WTC11 (cell line): ENCODE measurements around the gene B4GALT4. TPM values are rescaled to one million over a fixed set of nuclear protein-coding genes. Genes with fewer than 3 reads are reported as not detected.

Source experiments
- ATAC-seq: fragments of 200-7000 bp; cut with Tn5 transposase; 2 replicates; pipeline ENCODE4 v1.10.0; 2021; ENCODE audit warnings: mild to moderate bottlenecking, moderate library complexity
- CTCF ChIA-PET: fragments of 300-600 bp; sonication (Branson Sonifier 250); formaldehyde crosslinking; loops from one replicate; lab custom pipeline; 2021; ENCODE audit warnings: antibody characterized with exemption; lab: Charles Lee
- POLR2A ChIA-PET: fragments of 350-600 bp; sonication (Branson Sonifier 250); formaldehyde crosslinking; loops from one replicate; lab custom pipeline; 2021; ENCODE audit warnings: antibody characterized with exemption; lab: Charles Lee
- DNase-seq: peaks from one replicate; pipeline ENCODE4 v3.0.0; 2021; ENCODE audit warnings: low spot score
- H3K27ac Mint-ChIP-seq: 2 replicates; pipeline ENCODE4 v1.8.0; 2021; ENCODE audit warnings: mixed read lengths
- H3K27me3 Mint-ChIP-seq: 2 replicates; pipeline ENCODE4 v1.8.0; 2021; ENCODE audit warnings: low read depth, mild to moderate bottlenecking, moderate library complexity, mixed read lengths
- H3K36me3 Mint-ChIP-seq: 2 replicates; pipeline ENCODE4 v1.8.0; 2021; ENCODE audit warnings: mixed read lengths
- H3K4me1 Mint-ChIP-seq: 2 replicates; pipeline ENCODE4 v1.8.0; 2022; ENCODE audit warnings: mixed read lengths
- H3K4me3 Mint-ChIP-seq: 2 replicates; pipeline ENCODE4 v1.8.0; 2021; ENCODE audit warnings: mild to moderate bottlenecking, moderate library complexity, mixed read lengths
- H3K9me3 Mint-ChIP-seq: 2 replicates; pipeline ENCODE4 v1.8.0; 2021; ENCODE audit warnings: mixed read lengths
- ARID4B ChIP-seq: sonication (generic); formaldehyde crosslinking; IDR thresholded peaks from 2 replicates; pipeline ENCODE4 v1.8.0; 2023; ENCODE audit warnings: missing genetic modification reagents, mild to moderate bottlenecking, borderline replicate concordance
- CREM ChIP-seq: sonication (generic); formaldehyde crosslinking; IDR thresholded peaks from 2 replicates; pipeline ENCODE4 v1.8.1; 2022; ENCODE audit warnings: mild to moderate bottlenecking, missing genetic modification reagents, moderate library complexity
- E2F5 ChIP-seq: sonication (generic); formaldehyde crosslinking; IDR thresholded peaks from 2 replicates; pipeline ENCODE4 v1.8.1; 2022; ENCODE audit warnings: mild to moderate bottlenecking, moderate library complexity, missing genetic modification reagents
- ELF4 ChIP-seq: sonication (generic); formaldehyde crosslinking; IDR thresholded peaks from 2 replicates; pipeline ENCODE4 v1.8.1; 2022; ENCODE audit warnings: low read depth, mild to moderate bottlenecking, moderate library complexity, missing genetic modification reagents
- ERG ChIP-seq: fragments of 250-450 bp; sonication (Bioruptor Pico); IDR thresholded peaks from 2 replicates; pipeline ENCODE4 v1.8.0; 2021; ENCODE audit warnings: mild to moderate bottlenecking
- ESRRA ChIP-seq: sonication (generic); formaldehyde crosslinking; IDR thresholded peaks from 2 replicates; pipeline ENCODE4 v1.8.1; 2022; ENCODE audit warnings: mild to moderate bottlenecking, missing genetic modification reagents, borderline replicate concordance
- ETV6 ChIP-seq: sonication (generic); formaldehyde crosslinking; IDR thresholded peaks from 2 replicates; pipeline ENCODE4 v1.8.1; 2022; ENCODE audit warnings: mild to moderate bottlenecking, missing genetic modification reagents
- FOXJ3 ChIP-seq: sonication (generic); formaldehyde crosslinking; IDR thresholded peaks from 2 replicates; pipeline ENCODE4 v1.9.0; 2021; ENCODE audit warnings: missing genetic modification reagents, mild to moderate bottlenecking, borderline replicate concordance
- FOXP1 ChIP-seq: sonication (generic); formaldehyde crosslinking; IDR thresholded peaks from 2 replicates; pipeline ENCODE4 v1.8.0; 2022; ENCODE audit warnings: missing genetic modification reagents, mild to moderate bottlenecking, moderate library complexity, borderline replicate concordance
- HMGA2 ChIP-seq: fragments of 250-450 bp; sonication (Bioruptor Pico); IDR thresholded peaks from 2 replicates; pipeline ENCODE4 v1.4.0; 2021; ENCODE audit warnings: mild to moderate bottlenecking, moderate library complexity
- IRF2 ChIP-seq: sonication (generic); formaldehyde crosslinking; IDR thresholded peaks from 2 replicates; pipeline ENCODE4 v1.8.0; 2022; ENCODE audit warnings: low read depth, missing genetic modification reagents, borderline replicate concordance
- KAT7 ChIP-seq: sonication (generic); formaldehyde crosslinking; IDR thresholded peaks from 2 replicates; pipeline ENCODE4 v1.8.1; 2023; ENCODE audit warnings: missing genetic modification reagents, mild to moderate bottlenecking, borderline replicate concordance
- MAX ChIP-seq: sonication (generic); formaldehyde crosslinking; IDR thresholded peaks from 2 replicates; pipeline ENCODE4 v1.8.0; 2022; ENCODE audit warnings: mild to moderate bottlenecking, missing genetic modification reagents
- MYBL2 ChIP-seq: sonication (generic); formaldehyde crosslinking; IDR thresholded peaks from 2 replicates; pipeline ENCODE4 v1.8.1; 2023; ENCODE audit warnings: mild to moderate bottlenecking, moderate library complexity, missing genetic modification reagents
- NFE2L1 ChIP-seq: sonication (generic); formaldehyde crosslinking; IDR thresholded peaks from 2 replicates; pipeline ENCODE4 v1.8.1; 2023; ENCODE audit warnings: missing genetic modification reagents
- NFYB ChIP-seq: sonication (generic); formaldehyde crosslinking; conservative IDR thresholded peaks from 2 replicates; pipeline ENCODE4 v1.8.0; 2022; ENCODE audit warnings: low read depth, missing genetic modification reagents
- NR2C2 ChIP-seq: sonication (generic); formaldehyde crosslinking; IDR thresholded peaks from 2 replicates; pipeline ENCODE4 v1.8.0; 2022; ENCODE audit warnings: mild to moderate bottlenecking, missing genetic modification reagents
- OVOL2 ChIP-seq: fragments of 250-450 bp; sonication (Bioruptor Pico); IDR thresholded peaks from 2 replicates; pipeline ENCODE4 v1.9.0; 2021; ENCODE audit warnings: mild to moderate bottlenecking, borderline replicate concordance
- SMAD3 ChIP-seq: sonication (generic); formaldehyde crosslinking; IDR thresholded peaks from 2 replicates; pipeline ENCODE4 v1.8.0; 2022; ENCODE audit warnings: missing genetic modification reagents, mild to moderate bottlenecking, borderline replicate concordance
- SMAD4 ChIP-seq: sonication (generic); formaldehyde crosslinking; IDR thresholded peaks from 2 replicates; pipeline ENCODE4 v1.8.0; 2022; ENCODE audit warnings: mild to moderate bottlenecking, missing genetic modification reagents
- TEAD4 ChIP-seq: sonication (generic); formaldehyde crosslinking; IDR thresholded peaks from 2 replicates; pipeline ENCODE4 v1.8.0; 2022; ENCODE audit warnings: mild to moderate bottlenecking, missing genetic modification reagents
- ZNF263 ChIP-seq: sonication (generic); formaldehyde crosslinking; IDR thresholded peaks from 2 replicates; pipeline ENCODE4 v1.8.1; 2022; ENCODE audit warnings: low read depth, mild to moderate bottlenecking, moderate library complexity, missing genetic modification reagents
- total RNA-seq: library from RNA; stranded (reverse); gene quantifications from 3 replicates; pipeline ENCODE4 v1.2.3, GENCODE V29; 2021
- TF ChIP-seq, protein P1 (sequence below): sonication (generic); formaldehyde crosslinking; IDR thresholded peaks from 2 replicates; pipeline ENCODE4 v1.8.0; 2022; ENCODE audit warnings: missing genetic modification reagents
- TF ChIP-seq, protein P2 (sequence below): sonication (generic); formaldehyde crosslinking; IDR thresholded peaks from 2 replicates; pipeline ENCODE4 v1.8.1; 2023; ENCODE audit warnings: mild to moderate bottlenecking, missing genetic modification reagents
- TF ChIP-seq, protein P3 (sequence below): sonication (generic); formaldehyde crosslinking; IDR thresholded peaks from 2 replicates; pipeline ENCODE4 v1.8.1; 2023; ENCODE audit warnings: mild to moderate bottlenecking, missing genetic modification reagents, moderate library complexity

Gene B4GALT4
- total RNA-seq, 1 experiment from 2014 or later: 37.7 TPM

DNA sequence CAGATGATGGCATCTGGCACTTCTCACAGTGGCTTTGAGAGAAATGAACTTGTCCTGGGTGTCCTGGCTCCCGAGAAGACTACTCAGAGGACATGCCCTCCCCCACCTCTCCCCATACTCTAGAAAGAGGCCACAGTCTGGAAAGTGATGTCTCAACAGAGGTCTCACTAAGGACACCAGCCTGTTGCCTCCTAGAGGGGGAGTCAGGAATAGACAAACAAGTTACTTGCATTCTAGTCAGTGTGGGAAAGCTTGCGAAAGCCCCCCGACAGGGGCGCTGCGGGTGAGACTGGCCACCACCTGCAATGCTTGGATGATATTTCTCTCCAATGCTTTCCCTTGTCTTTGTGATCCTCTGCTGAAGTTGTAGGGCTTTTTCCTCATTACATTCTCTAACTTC lies 17.2 kb downstream of the B4GALT4 start:
- ATAC-seq: peak; percentile 88
- Mint-ChIP-seq H3K27me3 (no peaks in the 10 kb centered on the region), H3K9me3 (no peaks in the 10 kb centered on the region), H3K4me3 (no peak overlapping the region), H3K4me1 (no peaks in the 10 kb centered on the region), H3K27ac (no peak overlapping the region), H3K36me3 (peaks cover 64% of the 10 kb centered on the region)
- TF ChIP-seq SMAD4 (CRISPR knock-in tag) (no peak), FOXP1 (no peak), NFE2L1 (no peak), CREM (CRISPR knock-in tag) (no peak), IRF2 (CRISPR knock-in tag) (no peak), KAT7 (CRISPR knock-in tag) (no peak), ESRRA (no peak), ELF4 (no peak), HMGA2 (CRISPR knock-in tag) (no peak), FOXJ3 (CRISPR knock-in tag) (no peak), ERG (no peak), NR2C2 (no peak)
- TF ChIP-seq, protein P1, sequence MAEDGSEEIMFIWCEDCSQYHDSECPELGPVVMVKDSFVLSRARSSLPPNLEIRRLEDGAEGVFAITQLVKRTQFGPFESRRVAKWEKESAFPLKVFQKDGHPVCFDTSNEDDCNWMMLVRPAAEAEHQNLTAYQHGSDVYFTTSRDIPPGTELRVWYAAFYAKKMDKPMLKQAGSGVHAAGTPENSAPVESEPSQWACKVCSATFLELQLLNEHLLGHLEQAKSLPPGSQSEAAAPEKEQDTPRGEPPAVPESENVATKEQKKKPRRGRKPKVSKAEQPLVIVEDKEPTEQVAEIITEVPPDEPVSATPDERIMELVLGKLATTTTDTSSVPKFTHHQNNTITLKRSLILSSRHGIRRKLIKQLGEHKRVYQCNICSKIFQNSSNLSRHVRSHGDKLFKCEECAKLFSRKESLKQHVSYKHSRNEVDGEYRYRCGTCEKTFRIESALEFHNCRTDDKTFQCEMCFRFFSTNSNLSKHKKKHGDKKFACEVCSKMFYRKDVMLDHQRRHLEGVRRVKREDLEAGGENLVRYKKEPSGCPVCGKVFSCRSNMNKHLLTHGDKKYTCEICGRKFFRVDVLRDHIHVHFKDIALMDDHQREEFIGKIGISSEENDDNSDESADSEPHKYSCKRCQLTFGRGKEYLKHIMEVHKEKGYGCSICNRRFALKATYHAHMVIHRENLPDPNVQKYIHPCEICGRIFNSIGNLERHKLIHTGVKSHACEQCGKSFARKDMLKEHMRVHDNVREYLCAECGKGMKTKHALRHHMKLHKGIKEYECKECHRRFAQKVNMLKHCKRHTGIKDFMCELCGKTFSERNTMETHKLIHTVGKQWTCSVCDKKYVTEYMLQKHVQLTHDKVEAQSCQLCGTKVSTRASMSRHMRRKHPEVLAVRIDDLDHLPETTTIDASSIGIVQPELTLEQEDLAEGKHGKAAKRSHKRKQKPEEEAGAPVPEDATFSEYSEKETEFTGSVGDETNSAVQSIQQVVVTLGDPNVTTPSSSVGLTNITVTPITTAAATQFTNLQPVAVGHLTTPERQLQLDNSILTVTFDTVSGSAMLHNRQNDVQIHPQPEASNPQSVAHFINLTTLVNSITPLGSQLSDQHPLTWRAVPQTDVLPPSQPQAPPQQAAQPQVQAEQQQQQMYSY (CRISPR knock-in tag): no peak
- POLR2A ChIA-PET: no interaction called here
- DNase-seq: no peak
- CTCF ChIA-PET: interaction anchor here (0.8 to 1.9 kb wide), 4 partner anchors 16 to 127 kb away, joined by 3 to 16 read pairs (median 4); partner anchors contain the start of gene B4GALT4

GRCh38 chr3:119222391-119222790 lies 18.3 kb downstream of the B4GALT4 start:
- Mint-ChIP-seq H3K36me3 (peaks cover 58% of the 10 kb centered on the region), H3K9me3 (no peaks in the 10 kb centered on the region), H3K27me3 (no peaks in the 10 kb centered on the region), H3K27ac (no peak overlapping the region; the same call in 1 of the 2 replicates), H3K4me3 (no peak overlapping the region), H3K4me1 (no peaks in the 10 kb centered on the region)
- ATAC-seq (no peak), DNase-seq (no peak)
- CTCF ChIA-PET: no interaction called here
- POLR2A ChIA-PET: no interaction called here
- TF ChIP-seq TEAD4 (CRISPR knock-in tag) (no peak), NFYB (CRISPR knock-in tag) (no peak), E2F5 (no peak), MAX (CRISPR knock-in tag) (no peak), ETV6 (no peak), ZNF263 (CRISPR knock-in tag) (no peak), ARID4B (no peak), SMAD3 (CRISPR knock-in tag) (no peak), MYBL2 (CRISPR knock-in tag) (no peak), OVOL2 (CRISPR knock-in tag) (no peak)
- TF ChIP-seq, protein P2, sequence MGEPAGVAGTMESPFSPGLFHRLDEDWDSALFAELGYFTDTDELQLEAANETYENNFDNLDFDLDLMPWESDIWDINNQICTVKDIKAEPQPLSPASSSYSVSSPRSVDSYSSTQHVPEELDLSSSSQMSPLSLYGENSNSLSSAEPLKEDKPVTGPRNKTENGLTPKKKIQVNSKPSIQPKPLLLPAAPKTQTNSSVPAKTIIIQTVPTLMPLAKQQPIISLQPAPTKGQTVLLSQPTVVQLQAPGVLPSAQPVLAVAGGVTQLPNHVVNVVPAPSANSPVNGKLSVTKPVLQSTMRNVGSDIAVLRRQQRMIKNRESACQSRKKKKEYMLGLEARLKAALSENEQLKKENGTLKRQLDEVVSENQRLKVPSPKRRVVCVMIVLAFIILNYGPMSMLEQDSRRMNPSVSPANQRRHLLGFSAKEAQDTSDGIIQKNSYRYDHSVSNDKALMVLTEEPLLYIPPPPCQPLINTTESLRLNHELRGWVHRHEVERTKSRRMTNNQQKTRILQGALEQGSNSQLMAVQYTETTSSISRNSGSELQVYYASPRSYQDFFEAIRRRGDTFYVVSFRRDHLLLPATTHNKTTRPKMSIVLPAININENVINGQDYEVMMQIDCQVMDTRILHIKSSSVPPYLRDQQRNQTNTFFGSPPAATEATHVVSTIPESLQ (CRISPR knock-in tag): no peak
- TF ChIP-seq, protein P3, sequence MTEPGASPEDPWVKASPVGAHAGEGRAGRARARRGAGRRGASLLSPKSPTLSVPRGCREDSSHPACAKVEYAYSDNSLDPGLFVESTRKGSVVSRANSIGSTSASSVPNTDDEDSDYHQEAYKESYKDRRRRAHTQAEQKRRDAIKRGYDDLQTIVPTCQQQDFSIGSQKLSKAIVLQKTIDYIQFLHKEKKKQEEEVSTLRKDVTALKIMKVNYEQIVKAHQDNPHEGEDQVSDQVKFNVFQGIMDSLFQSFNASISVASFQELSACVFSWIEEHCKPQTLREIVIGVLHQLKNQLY (CRISPR knock-in tag): no peak
